Activated CD4-positive, alpha-beta memory T cell treated with anti-CD3 and anti-CD28 coated beads for 36 hours (primary cell): ENCODE results near the gene STK25. TPM values are rescaled to one million over a fixed set of nuclear protein-coding genes. Genes with fewer than 3 reads are reported as not detected.

Source experiments
- CTCF ChIA-PET: fragments of 350-600 bp; sonication (Branson Sonifier 250); formaldehyde crosslinking; loops from one replicate; lab custom pipeline; 2021; ENCODE audit warnings: antibody characterized with exemption, inconsistent platforms; lab: Charles Lee
- POLR2A ChIA-PET: fragments of 350-600 bp; sonication (Branson Sonifier 250); formaldehyde crosslinking; loops from one replicate; lab custom pipeline; 2021; ENCODE audit warnings: antibody characterized with exemption; lab: Charles Lee
- DNase-seq: peaks from one replicate; pipeline ENCODE4 v3.0.0-alpha.2; 2020
- H3K27ac Mint-ChIP-seq: one replicate; pipeline ENCODE4 v1.8.0; 2021; ENCODE audit warnings: mixed read lengths
- H3K27me3 Mint-ChIP-seq: one replicate; pipeline ENCODE4 v1.8.0; 2021; ENCODE audit warnings: mixed read lengths
- H3K36me3 Mint-ChIP-seq: one replicate; pipeline ENCODE4 v1.8.0; 2021; ENCODE audit warnings: mixed read lengths
- H3K4me1 Mint-ChIP-seq: one replicate; pipeline ENCODE4 v1.8.0; 2021; ENCODE audit warnings: low read depth, mixed read lengths
- H3K4me3 Mint-ChIP-seq: one replicate; pipeline ENCODE4 v1.8.0; 2021; ENCODE audit warnings: mild to moderate bottlenecking, mixed read lengths
- H3K9me3 Mint-ChIP-seq: one replicate; pipeline ENCODE4 v1.8.0; 2021; ENCODE audit warnings: mixed read lengths
- intact Hi-C: fragments of 100-400 bp; cut with micrococcal nuclease; formaldehyde crosslinking; loops from one replicate; pipeline ENCODE4 v1.15.1; 2023
- total RNA-seq, 2 experiments: library from RNA; stranded (reverse); gene quantifications; one replicate each; pipeline ENCODE4 v1.2.3, GENCODE V29; 2021

Gene STK25
- total RNA-seq, 2 experiments from 2014 or later, result 97.9 to 99.1 TPM

DNA sequence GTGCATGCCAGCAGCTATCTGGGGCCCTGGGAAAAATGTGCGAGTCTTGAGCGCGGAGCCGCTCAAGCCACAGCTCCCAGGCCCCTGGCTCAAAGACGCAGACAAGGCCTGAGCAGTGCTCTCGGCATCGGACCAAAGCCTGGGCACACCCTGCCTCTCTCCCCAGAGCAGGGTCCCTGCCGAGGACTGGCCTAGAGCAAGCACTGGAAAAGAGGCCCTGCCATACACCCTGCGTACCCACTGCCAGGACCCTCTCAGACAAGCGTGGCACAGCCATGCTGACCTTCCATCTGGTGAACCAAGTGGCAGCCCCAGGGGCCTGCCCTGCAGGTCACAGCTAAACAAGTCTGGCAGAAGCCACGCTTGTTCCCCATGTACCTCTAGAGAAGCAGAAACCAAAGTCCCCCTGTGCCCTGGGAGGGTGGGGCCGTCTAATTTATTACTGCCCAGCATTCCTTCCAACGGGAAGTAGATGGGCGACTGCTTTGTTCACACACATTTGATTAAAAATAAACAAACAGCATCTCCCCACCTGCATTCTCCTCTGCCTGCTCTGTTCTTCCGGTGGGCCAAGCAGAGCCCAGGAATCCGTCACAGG is 14.0 kb downstream of the STK25 start:
- no peak for DNase-seq
- Mint-ChIP-seq H3K27me3 (no peaks in the 10 kb centered on the region), H3K9me3 (no peaks in the 10 kb centered on the region), H3K36me3 (peaks cover 4% of the 10 kb centered on the region), H3K4me3 (no peak overlapping the region), H3K4me1 (no peaks in the 10 kb centered on the region), H3K27ac (no peak overlapping the region)
- ChIA-PET CTCF (no interaction called here), POLR2A (interaction anchor here (0.6 kb wide), 1 partner anchor 13 kb away, joined by 3 read pairs; no protein-coding TSS in a partner anchor)
- intact Hi-C loops, result no loop called here

GRCh38 chr2:241493092-241493491 is 15.3 kb downstream of the STK25 start:
- no peaks in the 10 kb centered on the region for H3K4me1 Mint-ChIP-seq
- intact Hi-C loops, result no loop called here
- no peak overlapping the region for H3K27ac Mint-ChIP-seq
- no peak overlapping the region for H3K4me3 Mint-ChIP-seq
- ChIA-PET POLR2A (no interaction called here), CTCF (interaction anchor here (1.2 kb wide), 1 partner anchor 134 kb away, joined by 3 read pairs; no protein-coding TSS in a partner anchor)
- no peaks in the 10 kb centered on the region for H3K9me3 Mint-ChIP-seq
- H3K36me3 Mint-ChIP-seq, result peaks cover 1% of the 10 kb centered on the region
- DNase-seq, result no peak
- H3K27me3 Mint-ChIP-seq, result no peaks in the 10 kb centered on the region

GRCh38 chr2:241492174-241492565 is 16.2 kb downstream of the STK25 start:
- no peaks in the 10 kb centered on the region for H3K27me3 Mint-ChIP-seq
- H3K27ac Mint-ChIP-seq, result no peak overlapping the region
- DNase-seq, result no peak
- H3K4me1 Mint-ChIP-seq, result no peaks in the 10 kb centered on the region
- peaks cover under 1% of the 10 kb centered on the region for H3K36me3 Mint-ChIP-seq
- ChIA-PET POLR2A (no interaction called here), CTCF (no interaction called here)
- intact Hi-C loops, result no loop called here
- no peak overlapping the region for H3K4me3 Mint-ChIP-seq
- no peaks in the 10 kb centered on the region for H3K9me3 Mint-ChIP-seq

- intact Hi-C loops, result no loop called here
- Mint-ChIP-seq H3K9me3 (no peaks in the 10 kb centered on the region), H3K4me1 (no peaks in the 10 kb centered on the region), H3K27ac (no peak overlapping the region), H3K4me3 (no peak overlapping the region), H3K36me3 (no peaks in the 10 kb centered on the region), H3K27me3 (no peaks in the 10 kb centered on the region)
- CTCF ChIA-PET, result no interaction called here
- no peak for DNase-seq
- POLR2A ChIA-PET, result no interaction called here
These were observed 16.7 kb downstream of the STK25 start for GRCh38 chr2:241491549-241492173.

- ChIA-PET CTCF (no interaction called here), POLR2A (no interaction called here)
- Mint-ChIP-seq H3K9me3 (no peaks in the 10 kb centered on the region), H3K27me3 (no peaks in the 10 kb centered on the region), H3K27ac (no peak overlapping the region), H3K4me3 (no peak overlapping the region), H3K36me3 (no peaks in the 10 kb centered on the region), H3K4me1 (no peaks in the 10 kb centered on the region)
- DNase-seq, result no peak
- intact Hi-C loops, result no loop called here
These were observed 17.4 kb downstream of the STK25 start for GRCh38 chr2:241490825-241491506.

GRCh38 chr2:241489733-241490680 is 18.4 kb downstream of the STK25 start:
- no peak overlapping the region for H3K27ac Mint-ChIP-seq

DNA sequence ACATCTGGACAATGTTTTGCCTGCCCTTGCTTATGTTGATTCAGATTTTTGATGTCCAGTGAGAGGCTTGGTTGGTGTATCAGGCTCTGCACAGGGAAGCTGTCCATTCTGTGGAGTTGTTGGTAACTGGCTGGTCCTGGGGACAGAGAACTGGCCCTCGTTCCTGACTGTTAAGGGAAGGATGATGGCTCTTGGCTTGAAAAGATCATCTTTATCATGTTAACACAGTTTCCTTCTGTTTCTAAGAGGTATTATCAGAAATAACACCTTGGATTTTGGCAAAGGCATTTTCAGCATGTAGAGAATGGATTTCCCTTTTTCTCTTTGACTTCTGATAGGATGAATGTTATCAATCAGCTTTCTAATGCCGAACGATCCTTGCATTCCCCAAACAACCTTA is 19.3 kb downstream of the STK25 start:
- H3K36me3 Mint-ChIP-seq, result no peaks in the 10 kb centered on the region
- no peak overlapping the region for H3K27ac Mint-ChIP-seq
- no peaks in the 10 kb centered on the region for H3K27me3 Mint-ChIP-seq
- intact Hi-C loops, result no loop called here
- no peak for DNase-seq
- ChIA-PET POLR2A (no interaction called here), CTCF (no interaction called here)
- no peak overlapping the region for H3K4me3 Mint-ChIP-seq
- no peaks in the 10 kb centered on the region for H3K9me3 Mint-ChIP-seq
- no peaks in the 10 kb centered on the region for H3K4me1 Mint-ChIP-seq

More at GRCh38 chr2:241489733-241490680, 18.4 kb downstream of the STK25 start:
- Mint-ChIP-seq H3K9me3 (no peaks in the 10 kb centered on the region), H3K27me3 (no peaks in the 10 kb centered on the region), H3K4me3 (no peak overlapping the region), H3K4me1 (no peaks in the 10 kb centered on the region), H3K36me3 (no peaks in the 10 kb centered on the region)
- intact Hi-C loops, result no loop called here
- CTCF ChIA-PET, result no interaction called here
- POLR2A ChIA-PET, result no interaction called here
- DNase-seq, result no peak

GRCh38 chr2:241485172-241485911 is 23.0 kb downstream of the STK25 start:
- Mint-ChIP-seq H3K27ac (no peak overlapping the region), H3K9me3 (no peaks in the 10 kb centered on the region), H3K27me3 (no peaks in the 10 kb centered on the region), H3K36me3 (no peaks in the 10 kb centered on the region), H3K4me1 (no peaks in the 10 kb centered on the region), H3K4me3 (no peak overlapping the region)
- POLR2A ChIA-PET, result no interaction called here
- no peak for DNase-seq
- CTCF ChIA-PET, result no interaction called here
- intact Hi-C loops, result no loop called here

- no peak overlapping the region for H3K27ac Mint-ChIP-seq
- no peaks in the 10 kb centered on the region for H3K36me3 Mint-ChIP-seq
- no peak for DNase-seq
- no peaks in the 10 kb centered on the region for H3K4me1 Mint-ChIP-seq
- no peaks in the 10 kb centered on the region for H3K27me3 Mint-ChIP-seq
- CTCF ChIA-PET, result no interaction called here
- POLR2A ChIA-PET, result no interaction called here
- intact Hi-C loops, result no loop called here
- no peaks in the 10 kb centered on the region for H3K9me3 Mint-ChIP-seq
- no peak overlapping the region for H3K4me3 Mint-ChIP-seq
These were observed 25.1 kb downstream of the STK25 start for GRCh38 chr2:241483305-241483704.

DNA sequence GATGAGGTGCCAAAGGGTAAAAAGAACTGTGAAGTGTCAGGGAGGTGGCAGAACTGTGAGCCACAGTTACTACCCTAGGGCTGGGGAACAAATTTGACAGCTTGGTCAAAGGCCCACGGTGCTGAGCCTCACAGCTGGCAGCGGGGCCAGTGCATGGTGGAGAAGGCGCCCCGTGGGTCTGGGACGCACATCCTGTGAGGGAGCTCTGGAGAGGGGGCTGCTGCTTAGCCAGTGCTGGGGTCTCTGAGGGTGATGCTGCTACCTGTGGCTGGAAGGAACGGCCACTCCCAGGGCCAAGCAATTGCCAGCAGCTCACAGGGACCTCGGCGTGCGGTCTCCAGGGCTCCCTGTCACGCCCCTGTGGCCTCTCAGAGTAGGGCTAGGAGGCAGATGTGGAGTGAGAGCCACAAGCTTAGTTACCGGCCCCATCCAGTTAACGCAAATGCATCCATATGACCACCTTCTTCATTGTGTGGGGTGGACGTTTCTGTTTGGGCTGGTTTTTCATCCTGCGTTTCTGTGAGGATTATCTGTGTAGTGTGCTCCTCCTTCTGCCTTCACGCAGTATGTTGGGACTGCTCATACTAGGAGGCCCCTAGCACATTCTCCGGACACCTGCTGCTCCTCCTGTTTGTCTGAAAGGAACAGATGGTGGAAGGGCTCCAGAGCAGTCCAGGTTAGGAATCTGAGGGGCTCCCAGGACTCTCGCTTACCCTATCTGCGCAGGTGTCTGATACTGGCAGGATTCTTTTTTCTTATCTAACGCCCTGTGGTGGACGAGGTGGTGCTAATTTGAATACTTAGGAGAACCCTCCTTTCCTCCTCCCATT is 26.0 kb downstream of the STK25 start:
- H3K36me3 Mint-ChIP-seq, result peaks cover 3% of the 10 kb centered on the region
- H3K27me3 Mint-ChIP-seq, result no peaks in the 10 kb centered on the region
- ChIA-PET POLR2A (no interaction called here), CTCF (no interaction called here)
- H3K9me3 Mint-ChIP-seq, result no peaks in the 10 kb centered on the region
- no peak for DNase-seq
- no peak overlapping the region for H3K4me3 Mint-ChIP-seq
- H3K4me1 Mint-ChIP-seq, result no peaks in the 10 kb centered on the region
- intact Hi-C loops, result no loop called here
- H3K27ac Mint-ChIP-seq, result no peak overlapping the region

- H3K27me3 Mint-ChIP-seq, result no peaks in the 10 kb centered on the region
- CTCF ChIA-PET, result no interaction called here
- H3K36me3 Mint-ChIP-seq, result peaks cover 4% of the 10 kb centered on the region
- POLR2A ChIA-PET, result no interaction called here
- H3K27ac Mint-ChIP-seq, result no peak overlapping the region
- H3K4me1 Mint-ChIP-seq, result no peaks in the 10 kb centered on the region
- DNase-seq, result no peak
- intact Hi-C loops, result no loop called here
- H3K9me3 Mint-ChIP-seq, result no peaks in the 10 kb centered on the region
- no peak overlapping the region for H3K4me3 Mint-ChIP-seq
These were observed 26.7 kb downstream of the STK25 start for GRCh38 chr2:241481687-241482086.
